ENCODE data around the gene INTS7.

- TF ChIP-seq CTCF (IDR thresholded peaks at IDR 0.05; ENCODE audit: low read depth, low read length) (no peak), EZH2phosphoT487 (IDR thresholded peaks at IDR 0.05; ENCODE audit: low read depth) (no peak)
Observed at GRCh38 chr1:211921579-211922095, 113.7 kb downstream of the INTS7 start.

Measured in OCI-LY3 (cell line).